HepG2 (cell line): ENCODE measurements around the gene MXRA7. TPM values are rescaled to one million over a fixed set of nuclear protein-coding genes. Genes with fewer than 3 reads are reported as not detected.

ENCODE experiments used
- ARNT2 ChIP-seq: sonication (generic); formaldehyde crosslinking; IDR thresholded peaks from 2 replicates; pipeline ENCODE4 v1.8.0; 2022; ENCODE audit warnings: mild to moderate bottlenecking, low read depth, missing genetic modification reagents, moderate library complexity
- ARNTL ChIP-seq: sonication (generic); formaldehyde crosslinking; IDR thresholded peaks from 2 replicates; pipeline ENCODE4 v1.4.0; 2020; ENCODE audit warnings: mild to moderate bottlenecking, missing genetic modification reagents
- ATF5 ChIP-seq: sonication (generic); formaldehyde crosslinking; IDR thresholded peaks from 2 replicates; pipeline ENCODE4 v1.4.0; 2020; ENCODE audit warnings: mild to moderate bottlenecking, low read depth, missing genetic modification reagents
- DZIP1 ChIP-seq: sonication (generic); formaldehyde crosslinking; IDR thresholded peaks from 2 replicates; pipeline ENCODE4 v1.5.0; 2020; ENCODE audit warnings: mild to moderate bottlenecking, missing genetic modification reagents
- PAXIP1 ChIP-seq: sonication (generic); formaldehyde crosslinking; conservative IDR thresholded peaks from 2 replicates; pipeline ENCODE4 v1.4.0; 2020; ENCODE audit warnings: mild to moderate bottlenecking, missing genetic modification reagents, moderate library complexity
- SMYD3 ChIP-seq: sonication (generic); formaldehyde crosslinking; IDR thresholded peaks from 2 replicates; pipeline ENCODE4 v1.8.1; 2023; ENCODE audit warnings: mild to moderate bottlenecking, missing genetic modification reagents
- TGIF2 ChIP-seq: IDR thresholded peaks from 2 replicates; pipeline ENCODE4 v1.6.1; 2016; ENCODE audit warnings: control low read depth, missing compliant biosample characterization
- ZBTB21 ChIP-seq: sonication (generic); formaldehyde crosslinking; IDR thresholded peaks from 2 replicates; pipeline ENCODE4 v1.4.0; 2020; ENCODE audit warnings: missing genetic modification reagents
- ZBTB7B ChIP-seq: sonication (generic); formaldehyde crosslinking; IDR thresholded peaks from 2 replicates; pipeline ENCODE4 v1.4.0; 2020; ENCODE audit warnings: missing genetic modification reagents
- ZNF234 ChIP-seq: sonication (generic); formaldehyde crosslinking; conservative IDR thresholded peaks from 2 replicates; pipeline ENCODE4 v1.5.1; 2020; ENCODE audit warnings: mild to moderate bottlenecking, missing genetic modification reagents
- ZNF496 ChIP-seq: sonication (generic); formaldehyde crosslinking; IDR thresholded peaks from 2 replicates; pipeline ENCODE4 v1.8.1; 2023; ENCODE audit warnings: mild to moderate bottlenecking, moderate library complexity, missing genetic modification reagents; ENCODE audit not compliant: insufficient replicate concordance
- ZNF776 ChIP-seq: sonication (generic); formaldehyde crosslinking; IDR thresholded peaks from 2 replicates; pipeline ENCODE4 v1.4.0; 2020; ENCODE audit warnings: mild to moderate bottlenecking, missing genetic modification reagents
- ZNF792 ChIP-seq: IDR thresholded peaks from 2 replicates; pipeline ENCODE4 v1.6.1; 2016
- polyA plus RNA-seq, 8 experiments: library from polyadenylated mRNA; depleted of rRNA in 3 of 8; stranded (reverse) in 7 of 8; unstranded in 1 of 8; fragments of >200 nt; fragmentation: Illumina TruSeq in 4 of 8; extraction: Trizol in 4 of 8; gene quantifications; 2 replicates each; pipeline versions ENCODE4 v1.2.1 to v1.2.3, GENCODE V29; 2011 to 2016; ENCODE audit warnings: low read depth in 4 of 8, missing spikeins in 1 of 8, mixed read lengths in 1 of 8; ENCODE audit not compliant: insufficient read depth in 1 of 8
- total RNA-seq, 5 experiments: library from RNA; depleted of rRNA; stranded (reverse); fragments of >200 nt; fragmentation: Illumina TruSeq; extraction: Trizol; gene quantifications; 2 replicates each; pipeline ENCODE4 v1.2.3, GENCODE V29; 2016; ENCODE audit warnings: low read depth in 1 of 5
- TF ChIP-seq, protein P1 (sequence below): sonication (generic); formaldehyde crosslinking; IDR thresholded peaks from 2 replicates; pipeline ENCODE4 v1.4.0; 2020; ENCODE audit warnings: missing genetic modification reagents
- TF ChIP-seq, protein P2 (sequence below): sonication (generic); formaldehyde crosslinking; IDR thresholded peaks from 2 replicates; pipeline ENCODE4 v1.4.0; 2020; ENCODE audit warnings: mild to moderate bottlenecking, missing genetic modification reagents
- TF ChIP-seq, protein P3 (sequence below): IDR thresholded peaks from 2 replicates; pipeline ENCODE4 v1.6.1; 2018; ENCODE audit warnings: missing genetic modification reagents

MXRA7 gene
- total and polyA plus RNA-seq, 2 of the 13 experiments (the other 11 are each of a cell fraction or from before 2014, with no cell fraction given) = 44.8 to 112 TPM

GRCh38 chr17:76726776-76727718 is 16.3 kb upstream of the MXRA7 start, which contains the start of gene METTL23 (continued):
- TF ChIP-seq, protein P1, sequence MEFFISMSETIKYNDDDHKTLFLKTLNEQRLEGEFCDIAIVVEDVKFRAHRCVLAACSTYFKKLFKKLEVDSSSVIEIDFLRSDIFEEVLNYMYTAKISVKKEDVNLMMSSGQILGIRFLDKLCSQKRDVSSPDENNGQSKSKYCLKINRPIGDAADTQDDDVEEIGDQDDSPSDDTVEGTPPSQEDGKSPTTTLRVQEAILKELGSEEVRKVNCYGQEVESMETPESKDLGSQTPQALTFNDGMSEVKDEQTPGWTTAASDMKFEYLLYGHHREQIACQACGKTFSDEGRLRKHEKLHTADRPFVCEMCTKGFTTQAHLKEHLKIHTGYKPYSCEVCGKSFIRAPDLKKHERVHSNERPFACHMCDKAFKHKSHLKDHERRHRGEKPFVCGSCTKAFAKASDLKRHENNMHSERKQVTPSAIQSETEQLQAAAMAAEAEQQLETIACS = no peak
- TF ChIP-seq ZBTB21 (CRISPR knock-in tag) (no peak; the same call in 1 of the 2 replicates), TGIF2 (CRISPR knock-in tag) (peak; percentile 64; the same call in 1 of the 2 replicates), ZNF496 (no peak), ATF5 (CRISPR knock-in tag) (0 out of 2 replicates have a peak, but pooled peaks have one; percentile 68), ZNF234 (CRISPR knock-in tag) (no peak; the same call in 1 of the 2 replicates), ZBTB7B (no peak), ZNF792 (peak; percentile 27; the same call in 1 of the 2 replicates), ARNTL (peak; percentile 63; the same call in 1 of the 2 replicates), PAXIP1 (CRISPR knock-in tag) (peak; percentile 10; the same call in 1 of the 2 replicates), ZNF776 (CRISPR knock-in tag) (no peak; the same call in 1 of the 2 replicates), DZIP1 (CRISPR knock-in tag) (no peak), ARNT2 (CRISPR knock-in tag) (no peak; the same call in none of the 2 replicates), SMYD3 (CRISPR knock-in tag) (no peak)
- TF ChIP-seq, protein P2, sequence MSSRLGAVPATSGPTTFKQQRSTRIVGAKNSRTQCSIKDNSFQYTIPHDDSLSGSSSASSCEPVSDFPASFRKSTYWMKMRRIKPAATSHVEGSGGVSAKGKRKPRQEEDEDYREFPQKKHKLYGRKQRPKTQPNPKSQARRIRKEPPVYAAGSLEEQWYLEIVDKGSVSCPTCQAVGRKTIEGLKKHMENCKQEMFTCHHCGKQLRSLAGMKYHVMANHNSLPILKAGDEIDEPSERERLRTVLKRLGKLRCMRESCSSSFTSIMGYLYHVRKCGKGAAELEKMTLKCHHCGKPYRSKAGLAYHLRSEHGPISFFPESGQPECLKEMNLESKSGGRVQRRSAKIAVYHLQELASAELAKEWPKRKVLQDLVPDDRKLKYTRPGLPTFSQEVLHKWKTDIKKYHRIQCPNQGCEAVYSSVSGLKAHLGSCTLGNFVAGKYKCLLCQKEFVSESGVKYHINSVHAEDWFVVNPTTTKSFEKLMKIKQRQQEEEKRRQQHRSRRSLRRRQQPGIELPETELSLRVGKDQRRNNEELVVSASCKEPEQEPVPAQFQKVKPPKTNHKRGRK (CRISPR knock-in tag) = 0 out of 2 replicates have a peak, but pooled peaks have one; percentile 34
- TF ChIP-seq, protein P3, sequence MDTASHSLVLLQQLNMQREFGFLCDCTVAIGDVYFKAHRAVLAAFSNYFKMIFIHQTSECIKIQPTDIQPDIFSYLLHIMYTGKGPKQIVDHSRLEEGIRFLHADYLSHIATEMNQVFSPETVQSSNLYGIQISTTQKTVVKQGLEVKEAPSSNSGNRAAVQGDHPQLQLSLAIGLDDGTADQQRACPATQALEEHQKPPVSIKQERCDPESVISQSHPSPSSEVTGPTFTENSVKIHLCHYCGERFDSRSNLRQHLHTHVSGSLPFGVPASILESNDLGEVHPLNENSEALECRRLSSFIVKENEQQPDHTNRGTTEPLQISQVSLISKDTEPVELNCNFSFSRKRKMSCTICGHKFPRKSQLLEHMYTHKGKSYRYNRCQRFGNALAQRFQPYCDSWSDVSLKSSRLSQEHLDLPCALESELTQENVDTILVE (CRISPR knock-in tag) = no peak; the same call in 1 of the 2 replicates
